HEK293 (cell line): Measurements from ENCODE around the gene DGKG.

ENCODE experiments used
- HOXC10 ChIP-seq: sonication (generic); formaldehyde crosslinking; IDR thresholded peaks from 2 replicates; pipeline ENCODE4 v1.8.1; 2023; ENCODE audit warnings: mild to moderate bottlenecking, missing genetic modification reagents
- KLF10 ChIP-seq: fragments of 450-650 bp; IDR thresholded peaks from 2 replicates; pipeline ENCODE4 v1.5.1; 2018; ENCODE audit warnings: missing biosample characterization, mild to moderate bottlenecking, missing genetic modification characterization
- ZBTB21 ChIP-seq: fragments of 450-650 bp; formaldehyde crosslinking; IDR thresholded peaks from 2 replicates; pipeline ENCODE4 v1.5.1; 2017; ENCODE audit warnings: missing biosample characterization, missing genetic modification characterization
- ZNF24 ChIP-seq: fragments of 450-650 bp; formaldehyde crosslinking; IDR thresholded peaks from 2 replicates; pipeline ENCODE4 v1.5.1; 2016; ENCODE audit warnings: missing biosample characterization, missing genetic modification characterization
- TF ChIP-seq, protein P1 (sequence below): fragments of 450-650 bp; formaldehyde crosslinking; IDR thresholded peaks from 2 replicates; pipeline ENCODE4 v1.5.1; 2016; ENCODE audit warnings: missing biosample characterization, missing genetic modification characterization

DNA sequence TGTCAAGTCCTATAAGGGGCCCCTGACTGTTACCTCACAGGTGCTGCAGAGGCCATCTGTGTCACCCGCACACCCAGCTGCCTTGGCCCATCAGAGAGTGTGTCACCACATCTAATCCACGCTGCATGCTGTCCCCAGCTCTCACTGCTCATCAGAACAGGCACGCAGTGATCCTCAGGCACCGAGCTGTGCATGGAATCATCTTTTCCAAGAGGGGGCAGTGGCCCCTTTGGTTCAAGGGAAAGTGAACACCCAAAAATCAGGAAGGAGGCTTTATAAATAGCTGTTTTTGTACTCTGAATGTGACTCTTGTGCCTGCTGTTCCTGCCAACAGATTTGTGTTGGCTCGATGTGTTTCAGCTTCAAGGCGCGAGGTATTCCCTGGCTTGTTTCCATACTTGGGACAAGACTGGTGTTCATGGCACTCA, 142.8 kb downstream of the DGKG start:
- TF ChIP-seq, protein P1, sequence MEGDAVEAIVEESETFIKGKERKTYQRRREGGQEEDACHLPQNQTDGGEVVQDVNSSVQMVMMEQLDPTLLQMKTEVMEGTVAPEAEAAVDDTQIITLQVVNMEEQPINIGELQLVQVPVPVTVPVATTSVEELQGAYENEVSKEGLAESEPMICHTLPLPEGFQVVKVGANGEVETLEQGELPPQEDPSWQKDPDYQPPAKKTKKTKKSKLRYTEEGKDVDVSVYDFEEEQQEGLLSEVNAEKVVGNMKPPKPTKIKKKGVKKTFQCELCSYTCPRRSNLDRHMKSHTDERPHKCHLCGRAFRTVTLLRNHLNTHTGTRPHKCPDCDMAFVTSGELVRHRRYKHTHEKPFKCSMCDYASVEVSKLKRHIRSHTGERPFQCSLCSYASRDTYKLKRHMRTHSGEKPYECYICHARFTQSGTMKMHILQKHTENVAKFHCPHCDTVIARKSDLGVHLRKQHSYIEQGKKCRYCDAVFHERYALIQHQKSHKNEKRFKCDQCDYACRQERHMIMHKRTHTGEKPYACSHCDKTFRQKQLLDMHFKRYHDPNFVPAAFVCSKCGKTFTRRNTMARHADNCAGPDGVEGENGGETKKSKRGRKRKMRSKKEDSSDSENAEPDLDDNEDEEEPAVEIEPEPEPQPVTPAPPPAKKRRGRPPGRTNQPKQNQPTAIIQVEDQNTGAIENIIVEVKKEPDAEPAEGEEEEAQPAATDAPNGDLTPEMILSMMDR (tag by site-specific recombination), result no peak
- no peak for TF ChIP-seq ZNF24 (tag by site-specific recombination)
- TF ChIP-seq HOXC10 (CRISPR knock-in tag), result no peak
- TF ChIP-seq KLF10 (tag by site-specific recombination), result no peak
- TF ChIP-seq ZBTB21, result no peak
